ENCODE data around the gene FRG2B. TPM values are rescaled to one million over a fixed set of nuclear protein-coding genes. Genes with fewer than 3 reads are reported as not detected.

FRG2B gene
- total RNA-seq, 1 donor from 2014 or later = not detected

DNA sequence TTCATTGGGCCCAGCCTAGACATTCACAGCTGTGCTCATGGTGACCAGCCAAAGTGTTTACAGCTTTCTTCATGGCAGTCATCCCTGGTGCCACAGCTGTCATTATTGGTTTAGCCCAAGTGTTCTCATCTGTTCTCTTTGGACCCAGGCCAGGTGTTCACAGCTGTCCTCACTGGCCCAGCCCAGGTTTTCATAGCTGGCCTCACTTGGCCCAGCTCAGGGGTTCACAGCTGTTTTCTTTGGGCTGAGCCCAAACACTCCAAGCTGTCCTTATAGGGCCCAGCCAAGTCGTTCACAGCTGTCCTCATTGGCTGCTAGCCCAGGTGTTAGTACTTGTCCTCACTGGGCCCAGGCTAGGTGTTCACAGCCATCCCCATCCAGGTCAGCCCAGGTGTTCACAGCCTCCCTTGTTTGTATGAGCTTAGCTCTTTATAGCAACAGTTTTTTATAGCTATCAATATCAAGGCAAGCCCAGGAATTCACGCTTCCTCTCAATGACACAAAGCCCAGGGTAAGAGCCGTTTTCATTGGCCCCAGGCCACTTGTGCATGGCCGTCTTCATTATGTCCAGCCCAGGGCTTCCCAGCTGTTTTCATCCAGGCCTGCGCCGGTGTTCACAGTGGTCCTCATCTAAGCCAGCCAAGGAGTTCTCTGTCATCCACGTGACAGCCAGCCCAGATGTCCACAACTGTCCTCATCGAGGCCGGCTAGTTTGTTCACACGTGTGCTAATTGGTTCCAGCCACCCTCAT lies 11.6 kb downstream of the FRG2B start:
- Histone ChIP-seq H3K4me3 (ENCODE audit: insufficient read depth, low read depth, low read length) (no peak overlapping the region), H4K20me1 (ENCODE audit: insufficient read depth, low read length) (no peaks in the 10 kb centered on the region), H3K27me3 (ENCODE audit: insufficient read depth, low read length) (no peaks in the 10 kb centered on the region), H3K9me3 (ENCODE audit: insufficient read depth, low read depth, low read length) (peaks cover 3% of the 10 kb centered on the region), H3K4me2 (ENCODE audit: low read length) (no peak overlapping the region), H3K79me2 (ENCODE audit: insufficient read depth, low read length) (no peaks in the 10 kb centered on the region), H3K27ac (ENCODE audit: low read depth, low read length) (no peak overlapping the region), H3K9ac (ENCODE audit: low read length) (no peak overlapping the region), H3K36me3 (ENCODE audit: insufficient read depth, low read length) (no peaks in the 10 kb centered on the region), H2AFZ (ENCODE audit: low read depth, low read length) (no peak overlapping the region), H3K4me1 (ENCODE audit: insufficient read depth, low read length) (no peaks in the 10 kb centered on the region)
- DNase-seq (ENCODE audit: low read depth) (no peak), FAIRE-seq (no peak)
- H3K4me1 Mint-ChIP-seq (ENCODE audit: low read depth, unreplicated experiment) = no peaks in the 10 kb centered on the region
- peaks cover 10% of the 10 kb centered on the region for H3K9me3 Mint-ChIP-seq (ENCODE audit: unreplicated experiment)
- H3K27ac Mint-ChIP-seq (ENCODE audit: unreplicated experiment) = no peak overlapping the region
- H3K27me3 Mint-ChIP-seq (ENCODE audit: low read depth, unreplicated experiment) = peaks cover 28% of the 10 kb centered on the region
- no peaks in the 10 kb centered on the region for H3K36me3 Mint-ChIP-seq (ENCODE audit: low read depth, unreplicated experiment)
- TF ChIP-seq, protein P1, sequence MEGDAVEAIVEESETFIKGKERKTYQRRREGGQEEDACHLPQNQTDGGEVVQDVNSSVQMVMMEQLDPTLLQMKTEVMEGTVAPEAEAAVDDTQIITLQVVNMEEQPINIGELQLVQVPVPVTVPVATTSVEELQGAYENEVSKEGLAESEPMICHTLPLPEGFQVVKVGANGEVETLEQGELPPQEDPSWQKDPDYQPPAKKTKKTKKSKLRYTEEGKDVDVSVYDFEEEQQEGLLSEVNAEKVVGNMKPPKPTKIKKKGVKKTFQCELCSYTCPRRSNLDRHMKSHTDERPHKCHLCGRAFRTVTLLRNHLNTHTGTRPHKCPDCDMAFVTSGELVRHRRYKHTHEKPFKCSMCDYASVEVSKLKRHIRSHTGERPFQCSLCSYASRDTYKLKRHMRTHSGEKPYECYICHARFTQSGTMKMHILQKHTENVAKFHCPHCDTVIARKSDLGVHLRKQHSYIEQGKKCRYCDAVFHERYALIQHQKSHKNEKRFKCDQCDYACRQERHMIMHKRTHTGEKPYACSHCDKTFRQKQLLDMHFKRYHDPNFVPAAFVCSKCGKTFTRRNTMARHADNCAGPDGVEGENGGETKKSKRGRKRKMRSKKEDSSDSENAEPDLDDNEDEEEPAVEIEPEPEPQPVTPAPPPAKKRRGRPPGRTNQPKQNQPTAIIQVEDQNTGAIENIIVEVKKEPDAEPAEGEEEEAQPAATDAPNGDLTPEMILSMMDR (IDR thresholded peaks at IDR 0.05; ENCODE audit: insufficient read depth, low read depth, low read length) = no peak
- TF ChIP-seq EZH2 (IDR thresholded peaks at IDR 0.05; ENCODE audit: insufficient read depth, low read length) = no peak
- H3K4me3 Mint-ChIP-seq (ENCODE audit: unreplicated experiment) = no peak overlapping the region

DNA sequence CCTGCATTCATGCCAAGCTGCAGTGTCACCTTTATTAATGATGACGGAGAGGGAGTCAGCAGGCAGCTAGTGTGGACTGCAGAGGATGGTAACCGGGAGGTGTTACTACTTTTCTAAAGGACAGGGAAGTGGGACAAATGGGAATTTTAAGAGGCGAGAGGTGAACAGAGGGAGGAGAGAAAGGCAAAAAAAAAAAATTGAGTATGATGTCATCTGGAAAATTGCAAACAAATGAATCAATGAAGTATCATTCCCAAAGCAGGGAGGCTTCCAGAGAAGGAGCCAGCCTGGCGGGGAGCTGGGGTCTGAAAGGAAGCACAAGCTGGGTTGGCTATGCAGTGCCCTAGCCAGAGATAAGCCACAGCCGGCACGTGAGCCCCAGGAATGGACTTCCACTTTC lies 12.9 kb downstream of the FRG2B start:
- Histone ChIP-seq H2AFZ (ENCODE audit: low read depth, low read length) (no peak overlapping the region), H3K79me2 (ENCODE audit: insufficient read depth, low read length) (no peaks in the 10 kb centered on the region), H4K20me1 (ENCODE audit: insufficient read depth, low read length) (no peaks in the 10 kb centered on the region), H3K9ac (ENCODE audit: low read length) (no peak overlapping the region), H3K27me3 (ENCODE audit: insufficient read depth, low read length) (no peaks in the 10 kb centered on the region), H3K27ac (ENCODE audit: low read depth, low read length) (no peak overlapping the region), H3K4me1 (ENCODE audit: insufficient read depth, low read length) (no peaks in the 10 kb centered on the region), H3K4me3 (ENCODE audit: insufficient read depth, low read depth, low read length) (no peak overlapping the region), H3K9me3 (ENCODE audit: insufficient read depth, low read depth, low read length) (peaks cover 3% of the 10 kb centered on the region), H3K36me3 (ENCODE audit: insufficient read depth, low read length) (no peaks in the 10 kb centered on the region), H3K4me2 (ENCODE audit: low read length) (no peak overlapping the region)
- H3K27me3 Mint-ChIP-seq (ENCODE audit: low read depth, unreplicated experiment) = peaks cover 26% of the 10 kb centered on the region
- TF ChIP-seq, protein P1 (IDR thresholded peaks at IDR 0.05; ENCODE audit: insufficient read depth, low read depth, low read length) = no peak
- no peak for TF ChIP-seq EZH2 (IDR thresholded peaks at IDR 0.05; ENCODE audit: insufficient read depth, low read length)
- no peaks in the 10 kb centered on the region for H3K36me3 Mint-ChIP-seq (ENCODE audit: low read depth, unreplicated experiment)
- H3K9me3 Mint-ChIP-seq (ENCODE audit: unreplicated experiment) = peaks cover 9% of the 10 kb centered on the region
- H3K4me1 Mint-ChIP-seq (ENCODE audit: low read depth, unreplicated experiment) = no peaks in the 10 kb centered on the region
- no peak for DNase-seq (ENCODE audit: low read depth)
- H3K27ac Mint-ChIP-seq (ENCODE audit: unreplicated experiment) = no peak overlapping the region
- no peak for FAIRE-seq
- H3K4me3 Mint-ChIP-seq (ENCODE audit: unreplicated experiment) = no peak overlapping the region

DNA sequence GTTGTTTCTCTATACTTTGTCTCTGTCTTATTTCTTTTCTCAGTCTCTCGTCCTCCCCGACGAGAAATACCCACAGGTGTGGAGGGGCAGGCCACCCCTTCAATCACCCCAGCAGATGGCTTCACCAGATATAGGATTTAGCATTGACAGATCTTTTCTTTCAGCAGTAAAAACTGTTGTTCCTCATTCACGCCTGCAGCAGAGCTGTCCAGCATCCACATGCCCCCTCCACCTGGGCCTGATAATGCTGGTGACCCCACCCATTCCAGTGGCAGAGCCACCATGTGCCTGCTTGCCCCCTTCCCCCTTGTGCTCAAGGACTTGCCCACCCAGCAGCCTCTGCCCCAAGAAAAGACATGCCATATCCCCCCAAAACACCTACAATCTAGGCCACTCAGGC lies 15.5 kb downstream of the FRG2B start:
- Mint-ChIP-seq H3K9me3 (ENCODE audit: unreplicated experiment) (peaks cover 9% of the 10 kb centered on the region), H3K36me3 (ENCODE audit: low read depth, unreplicated experiment) (no peaks in the 10 kb centered on the region), H3K4me3 (ENCODE audit: unreplicated experiment) (no peak overlapping the region)

More for the DNA sequence above, 15.5 kb downstream of the FRG2B start:
- H3K4me3 ChIP-seq (ENCODE audit: insufficient read depth, low read depth, low read length) = no peak overlapping the region
- H3K9ac ChIP-seq (ENCODE audit: low read length) = no peak overlapping the region
- H3K27me3 ChIP-seq (ENCODE audit: insufficient read depth, low read length) = no peaks in the 10 kb centered on the region
- FAIRE-seq (no peak), DNase-seq (ENCODE audit: low read depth) (no peak)
- TF ChIP-seq, protein P1 (IDR thresholded peaks at IDR 0.05; ENCODE audit: insufficient read depth, low read depth, low read length) = no peak
- no peak for TF ChIP-seq EZH2 (IDR thresholded peaks at IDR 0.05; ENCODE audit: insufficient read depth, low read length)
- H3K4me1 ChIP-seq (ENCODE audit: insufficient read depth, low read length) = no peaks in the 10 kb centered on the region
- no peak overlapping the region for H2AFZ ChIP-seq (ENCODE audit: low read depth, low read length)
- Mint-ChIP-seq H3K27ac (ENCODE audit: unreplicated experiment) (no peak overlapping the region), H3K27me3 (ENCODE audit: low read depth, unreplicated experiment) (peaks cover 26% of the 10 kb centered on the region), H3K4me1 (ENCODE audit: low read depth, unreplicated experiment) (no peaks in the 10 kb centered on the region)
- no peaks in the 10 kb centered on the region for H3K36me3 ChIP-seq (ENCODE audit: insufficient read depth, low read length)
- H3K9me3 ChIP-seq (ENCODE audit: insufficient read depth, low read depth, low read length) = no peaks in the 10 kb centered on the region
- no peaks in the 10 kb centered on the region for H4K20me1 ChIP-seq (ENCODE audit: insufficient read depth, low read length)
- H3K4me2 ChIP-seq (ENCODE audit: low read length) = no peak overlapping the region
- H3K79me2 ChIP-seq (ENCODE audit: insufficient read depth, low read length) = no peaks in the 10 kb centered on the region
- no peak overlapping the region for H3K27ac ChIP-seq (ENCODE audit: low read depth, low read length)

Data from astrocyte (in vitro differentiated cells and primary cell).